ENCODE data around the gene C16orf54.
"Not testable (repeated sequence)": the region's sequence is repeated elsewhere in the genome, so short reads cannot be mapped to it uniquely, and the experiment has no call there.

Gene C16orf54

GRCh38 chr16:29740630-29741015, 5.2 kb downstream of the C16orf54 start:
- not testable (repeated sequence) for DNase-seq (ENCODE audit: low read depth, low spot score)

GRCh38 chr16:29739927-29740629, 5.7 kb downstream of the C16orf54 start:
- not testable (repeated sequence) for DNase-seq (ENCODE audit: low read depth, low spot score)

GRCh38 chr16:29738514-29738913, 7.3 kb downstream of the C16orf54 start:
- no peak for DNase-seq (ENCODE audit: low read depth, low spot score)

GRCh38 chr16:29737713-29738112, 8.1 kb downstream of the C16orf54 start:
- no peak for DNase-seq (ENCODE audit: low read depth, low spot score)

GRCh38 chr16:29736764-29737163, 9.0 kb downstream of the C16orf54 start:
- no peak for DNase-seq (ENCODE audit: low read depth, low spot score)

- DNase-seq (ENCODE audit: low read depth, low spot score), result no peak
These were observed 9.7 kb downstream of the C16orf54 start for GRCh38 chr16:29736112-29736511.

GRCh38 chr16:29734786-29735185, 11.0 kb downstream of the C16orf54 start:
- no peak for DNase-seq (ENCODE audit: low read depth, low spot score)

GRCh38 chr16:29731768-29732601, 13.8 kb downstream of the C16orf54 start:
- not testable (repeated sequence) for DNase-seq (ENCODE audit: low read depth, low spot score)

- DNase-seq (ENCODE audit: low read depth, low spot score), result no peak
These were observed 15.1 kb downstream of the C16orf54 start for GRCh38 chr16:29730649-29731048.

- peak; percentile 50 for DNase-seq (ENCODE audit: low read depth, low spot score)
These were observed 16.7 kb downstream of the C16orf54 start for GRCh38 chr16:29729116-29729521.

- DNase-seq (ENCODE audit: low read depth, low spot score), result no peak
These were observed 18.3 kb downstream of the C16orf54 start for GRCh38 chr16:29727452-29727851.

GRCh38 chr16:29726845-29727377, 18.9 kb downstream of the C16orf54 start:
- DNase-seq (ENCODE audit: low read depth, low spot score), result no peak

- peak; percentile 81 for DNase-seq (ENCODE audit: low read depth, low spot score)
These were observed 24.5 kb downstream of the C16orf54 start for GRCh38 chr16:29721167-29721879.

- no peak for DNase-seq (ENCODE audit: low read depth, low spot score)
These were observed 25.1 kb downstream of the C16orf54 start for GRCh38 chr16:29720703-29721102.

- DNase-seq (ENCODE audit: low read depth, low spot score), result no peak
These were observed 26.7 kb downstream of the C16orf54 start for GRCh38 chr16:29719063-29719462.

GRCh38 chr16:29717113-29717512, 28.7 kb downstream of the C16orf54 start:
- no peak for DNase-seq (ENCODE audit: low read depth, low spot score)

GRCh38 chr16:29714972-29715371, 30.8 kb downstream of the C16orf54 start:
- no peak for DNase-seq (ENCODE audit: low read depth, low spot score)

GRCh38 chr16:29714396-29714795, 31.4 kb downstream of the C16orf54 start:
- no peak for DNase-seq (ENCODE audit: low read depth, low spot score)

GRCh38 chr16:29712809-29713208, 33.0 kb downstream of the C16orf54 start:
- no peak for DNase-seq (ENCODE audit: low read depth, low spot score)

GRCh38 chr16:29710227-29711219, 35.3 kb downstream of the C16orf54 start:
- peak; percentile 76 for DNase-seq (ENCODE audit: low read depth, low spot score)

- peak; percentile 40 for DNase-seq (ENCODE audit: low read depth, low spot score)
These were observed 36.1 kb downstream of the C16orf54 start for GRCh38 chr16:29709657-29710056.
